HG02610 (cell line): ENCODE results near the gene PIK3R5.

ENCODE experiments used
- ATAC-seq: cut with Tn5 transposase; IDR thresholded peaks from one replicate; pipeline ENCODE4 v1.9.1; 2021; ENCODE audit warnings: mild to moderate bottlenecking, moderate library complexity; ENCODE audit not compliant: unreplicated experiment

Gene PIK3R5, protein sequence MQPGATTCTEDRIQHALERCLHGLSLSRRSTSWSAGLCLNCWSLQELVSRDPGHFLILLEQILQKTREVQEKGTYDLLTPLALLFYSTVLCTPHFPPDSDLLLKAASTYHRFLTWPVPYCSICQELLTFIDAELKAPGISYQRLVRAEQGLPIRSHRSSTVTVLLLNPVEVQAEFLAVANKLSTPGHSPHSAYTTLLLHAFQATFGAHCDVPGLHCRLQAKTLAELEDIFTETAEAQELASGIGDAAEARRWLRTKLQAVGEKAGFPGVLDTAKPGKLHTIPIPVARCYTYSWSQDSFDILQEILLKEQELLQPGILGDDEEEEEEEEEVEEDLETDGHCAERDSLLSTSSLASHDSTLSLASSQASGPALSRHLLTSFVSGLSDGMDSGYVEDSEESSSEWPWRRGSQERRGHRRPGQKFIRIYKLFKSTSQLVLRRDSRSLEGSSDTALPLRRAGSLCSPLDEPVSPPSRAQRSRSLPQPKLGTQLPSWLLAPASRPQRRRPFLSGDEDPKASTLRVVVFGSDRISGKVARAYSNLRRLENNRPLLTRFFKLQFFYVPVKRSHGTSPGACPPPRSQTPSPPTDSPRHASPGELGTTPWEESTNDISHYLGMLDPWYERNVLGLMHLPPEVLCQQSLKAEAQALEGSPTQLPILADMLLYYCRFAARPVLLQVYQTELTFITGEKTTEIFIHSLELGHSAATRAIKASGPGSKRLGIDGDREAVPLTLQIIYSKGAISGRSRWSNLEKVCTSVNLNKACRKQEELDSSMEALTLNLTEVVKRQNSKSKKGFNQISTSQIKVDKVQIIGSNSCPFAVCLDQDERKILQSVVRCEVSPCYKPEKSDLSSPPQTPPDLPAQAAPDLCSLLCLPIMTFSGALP

GRCh38 chr17:8965394-8966168 is at the start of gene PIK3R5:
Gene PIK3R5 (minus strand): TSS chr17:8965707. CDS start chr17:8911494, 54,213 bp downstream.
- ATAC-seq, result peak; percentile 53

DNA sequence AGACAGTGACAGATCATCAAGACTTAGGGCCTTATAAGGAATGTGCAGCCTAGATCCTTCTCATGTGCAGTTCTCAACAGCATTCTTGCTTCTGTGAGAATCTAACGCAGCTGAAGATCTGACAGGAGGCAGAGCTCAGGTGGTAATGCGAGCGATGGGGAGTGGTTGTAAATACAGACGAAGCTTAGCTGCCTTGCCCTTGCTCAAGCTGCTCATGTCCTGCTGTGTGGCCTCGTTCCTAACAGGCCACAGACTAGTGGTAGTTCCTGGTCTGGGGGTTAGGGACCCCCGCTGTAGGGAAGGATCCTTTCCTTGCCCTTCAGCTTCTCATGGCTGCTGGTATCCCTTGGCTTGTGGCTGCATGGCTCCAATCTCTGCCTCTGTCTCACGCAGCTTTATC is 45.5 kb upstream of the PIK3R5 start:
- no peak for ATAC-seq

DNA sequence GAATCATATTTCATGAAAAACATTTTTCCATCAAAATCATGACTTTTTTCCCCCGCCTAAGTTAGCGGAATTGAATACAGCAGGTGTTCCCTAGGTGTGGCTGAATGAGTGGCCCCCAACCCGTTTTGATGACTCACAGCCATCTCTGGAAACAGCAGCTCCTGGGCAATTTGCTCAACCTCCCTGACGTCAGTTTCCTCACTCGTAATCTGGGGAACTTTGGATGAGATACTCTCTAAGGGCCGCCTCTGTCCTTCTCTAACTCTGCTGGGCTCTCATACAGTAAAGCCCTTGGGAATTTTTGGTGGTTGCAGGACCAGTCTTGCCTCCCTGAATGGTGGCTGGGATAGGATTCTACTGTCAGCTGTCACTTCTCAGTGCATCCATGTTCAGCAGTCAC is 44.2 kb upstream of the PIK3R5 start:
- ATAC-seq, result no peak

DNA sequence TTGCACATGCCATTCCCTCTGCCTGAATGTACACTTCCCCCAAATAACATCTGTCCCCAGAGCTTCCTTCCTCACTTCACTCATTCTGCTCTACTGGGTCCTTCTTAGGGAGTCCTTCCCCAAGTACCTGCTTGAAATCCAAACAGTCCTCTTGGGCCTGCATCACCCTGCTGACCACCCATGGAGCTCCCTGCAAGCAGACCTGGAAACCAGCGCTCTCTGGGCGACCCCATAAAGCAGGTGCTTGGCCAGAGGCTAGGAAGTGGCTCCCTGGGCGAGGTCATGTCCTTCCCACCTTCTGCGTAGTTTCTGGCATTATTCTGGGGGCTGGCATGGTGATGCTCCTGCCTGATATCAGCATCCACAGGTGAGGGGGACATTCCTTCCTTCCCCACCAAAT is 43.6 kb upstream of the PIK3R5 start:
- ATAC-seq, result no peak

DNA sequence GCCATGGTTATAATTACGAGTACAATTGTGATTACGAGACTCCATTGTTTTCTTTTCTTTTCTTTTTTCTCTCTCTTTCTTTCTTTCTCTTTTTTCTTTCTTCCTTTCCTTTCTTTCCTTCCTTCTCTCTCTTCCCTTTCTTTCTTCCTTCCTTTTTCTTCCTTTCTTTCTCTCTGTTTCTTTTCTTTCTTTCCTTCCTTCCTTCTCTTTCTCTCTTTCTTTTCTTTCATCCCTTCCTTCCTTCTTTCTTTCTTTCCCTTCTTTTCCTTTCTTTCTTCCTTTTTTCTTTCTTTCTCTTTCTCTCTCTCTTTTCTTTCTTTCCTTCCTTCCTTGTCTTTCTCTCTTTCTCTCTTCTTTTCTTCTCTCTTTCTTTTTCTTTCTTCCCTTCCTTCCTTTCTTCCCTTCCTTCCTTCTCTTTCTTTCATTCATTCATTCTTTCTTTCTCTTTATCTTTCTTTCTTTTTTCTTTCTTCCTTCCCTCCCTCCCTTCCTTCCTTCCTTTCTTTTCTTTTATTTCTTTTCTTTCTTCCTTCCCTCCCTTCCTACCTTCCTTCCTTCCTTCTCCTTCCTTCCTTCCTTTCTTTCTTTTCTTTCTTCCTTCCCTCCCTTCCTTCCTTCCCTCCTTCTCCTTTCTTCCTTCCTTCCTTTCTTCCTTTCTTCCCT is 41.7 kb upstream of the PIK3R5 start:
- ATAC-seq, result no peak

GRCh38 chr17:9006175-9006767 is 40.8 kb upstream of the PIK3R5 start:
- no peak for ATAC-seq

DNA sequence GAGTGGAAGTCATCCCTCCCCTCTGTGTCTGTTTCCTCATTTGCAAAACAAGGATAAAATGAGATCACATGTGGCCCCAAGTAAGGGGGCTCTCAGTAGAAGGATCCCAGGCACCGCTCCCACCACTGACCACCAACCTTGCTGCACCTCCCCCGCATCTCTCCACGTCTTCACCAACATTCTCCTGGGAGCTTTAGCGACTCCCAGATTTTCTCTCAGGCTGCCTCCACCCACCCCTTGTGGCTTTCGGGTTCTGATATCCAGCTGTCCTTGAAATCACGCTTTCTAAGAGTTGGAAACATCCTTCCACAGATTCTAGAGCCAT is 39.4 kb upstream of the PIK3R5 start:
- no peak for ATAC-seq

- no peak for ATAC-seq
Observed at GRCh38 chr17:9004132-9004960, 38.8 kb upstream of the PIK3R5 start.

GRCh38 chr17:9003355-9004131 is 38.0 kb upstream of the PIK3R5 start:
- no peak for ATAC-seq

- no peak for ATAC-seq
Observed at GRCh38 chr17:9002606-9003354, 37.3 kb upstream of the PIK3R5 start.

GRCh38 chr17:9002227-9002605 is 36.7 kb upstream of the PIK3R5 start:
- ATAC-seq, result no peak

GRCh38 chr17:9001559-9001958 is 36.1 kb upstream of the PIK3R5 start:
- no peak for ATAC-seq

DNA sequence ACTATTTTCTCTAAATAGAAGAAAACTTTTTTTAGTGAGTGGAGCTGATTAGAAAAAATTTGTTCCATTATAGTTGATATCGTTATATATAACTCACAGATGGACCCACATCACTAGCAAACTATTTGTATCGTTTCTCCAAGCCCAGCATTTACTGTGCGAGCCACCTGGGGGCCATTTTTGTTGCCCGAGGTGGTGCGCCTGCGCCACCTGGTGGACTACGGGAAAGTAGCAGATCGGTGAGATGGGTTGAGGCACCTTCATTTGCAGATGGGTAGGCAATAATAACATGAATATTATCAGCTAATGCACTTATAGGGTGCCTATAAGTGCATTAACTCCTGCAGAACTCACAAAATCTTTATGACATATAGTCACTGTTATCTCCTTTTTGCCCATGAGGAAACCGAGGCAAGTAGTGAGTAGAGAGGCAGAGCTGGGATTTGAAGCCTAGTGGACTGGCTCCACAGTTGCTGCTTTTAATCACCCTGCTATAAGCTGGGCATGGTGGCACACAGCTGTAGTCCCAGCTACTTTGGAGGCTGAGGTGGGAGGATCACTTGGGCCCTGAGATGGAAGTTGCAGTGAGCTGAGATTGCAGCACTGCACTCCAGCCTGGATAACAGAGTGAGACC is 32.6 kb upstream of the PIK3R5 start:
- peak; percentile 46 for ATAC-seq

- no peak for ATAC-seq
Observed at GRCh38 chr17:8995711-8996110, 30.2 kb upstream of the PIK3R5 start.

DNA sequence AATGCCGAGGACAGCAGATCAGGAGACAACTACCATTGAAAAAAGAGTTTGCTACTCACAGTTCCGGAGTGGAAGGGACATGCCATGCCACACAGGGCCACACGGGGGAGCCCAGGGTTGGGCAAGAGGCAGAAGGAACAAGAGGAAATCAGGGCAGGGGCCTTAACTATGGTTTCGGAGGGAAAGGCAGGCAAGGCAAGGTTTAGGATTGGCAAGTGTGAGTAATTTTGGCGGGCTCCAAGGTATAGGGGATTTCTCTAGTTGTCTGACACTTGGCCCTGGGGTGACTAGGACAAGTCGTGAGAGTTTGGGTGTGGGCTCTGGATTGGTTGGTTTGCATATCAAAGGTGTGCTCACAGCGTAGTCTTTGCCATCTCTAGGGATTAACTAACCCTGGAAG is 28.8 kb upstream of the PIK3R5 start:
- ATAC-seq, result no peak

DNA sequence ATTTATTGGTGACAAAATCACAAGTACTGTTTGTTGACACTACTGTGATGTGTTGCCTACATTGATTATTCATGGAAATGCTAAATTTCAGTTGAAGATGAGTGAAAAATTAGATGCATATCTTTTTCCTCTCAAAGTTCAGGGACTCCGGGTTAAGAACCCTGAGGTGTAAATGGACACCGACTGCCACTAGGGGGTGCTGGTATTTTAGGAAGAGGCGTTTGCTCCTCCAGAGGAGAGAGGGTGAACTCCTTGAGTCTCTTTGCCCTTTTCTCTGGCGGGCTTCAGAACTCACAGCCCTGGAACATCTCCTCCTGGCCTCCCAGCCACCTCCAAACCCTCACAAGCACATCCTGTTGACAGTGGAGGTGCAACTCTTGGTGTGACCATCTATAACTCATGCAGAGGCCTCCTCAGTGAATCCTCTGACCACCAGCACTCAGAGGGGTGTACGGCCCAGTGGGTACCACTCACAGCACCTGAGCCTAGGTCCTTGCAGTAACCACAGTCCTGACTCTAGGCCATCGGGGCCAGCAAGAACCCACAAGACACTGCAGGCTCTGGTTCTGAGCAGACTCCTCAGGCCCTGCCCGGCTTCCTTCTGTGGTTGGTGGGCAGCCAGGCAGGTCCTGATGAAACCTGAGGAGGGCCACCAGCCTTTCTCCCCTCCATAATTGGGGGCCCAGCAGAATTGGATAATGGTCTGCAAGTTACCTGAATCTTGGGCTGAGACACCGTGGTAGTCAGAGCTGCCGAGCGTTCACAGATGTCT is 26.2 kb upstream of the PIK3R5 start:
- no peak for ATAC-seq
